Transverse colon (tissue), 4 donors: ENCODE measurements around the gene TMEM88.

Experiments used
- POLR2A ChIP-seq: fragments of 450-650 bp; IDR thresholded peaks from one replicate; pipeline ENCODE4 v1.6.1; 2016; ENCODE audit warnings: antibody characterized with exemption, mild to moderate bottlenecking, moderate library complexity
- POLR2AphosphoS5 ChIP-seq, 3 donors: sonication (generic); formaldehyde crosslinking; IDR thresholded peaks; one replicate each; pipeline ENCODE4 v1.6.1; 2016; ENCODE audit warnings: antibody characterized with exemption in 3 of 3
- TF ChIP-seq, protein P1 (sequence below), 5 experiments: fragments of 200-600 bp in 3 of 5; fragments of 450-650 bp in 2 of 5; sonication (generic) in 3 of 5; IDR thresholded peaks; 1 replicate in 2 of 5; 2 replicates in 3 of 5; pipeline ENCODE4 v1.5.1; 2016 to 2017; ENCODE audit warnings: antibody characterized with exemption in 5 of 5, inconsistent platforms in 3 of 5, mild to moderate bottlenecking in 2 of 5, moderate library complexity in 1 of 5

DNA sequence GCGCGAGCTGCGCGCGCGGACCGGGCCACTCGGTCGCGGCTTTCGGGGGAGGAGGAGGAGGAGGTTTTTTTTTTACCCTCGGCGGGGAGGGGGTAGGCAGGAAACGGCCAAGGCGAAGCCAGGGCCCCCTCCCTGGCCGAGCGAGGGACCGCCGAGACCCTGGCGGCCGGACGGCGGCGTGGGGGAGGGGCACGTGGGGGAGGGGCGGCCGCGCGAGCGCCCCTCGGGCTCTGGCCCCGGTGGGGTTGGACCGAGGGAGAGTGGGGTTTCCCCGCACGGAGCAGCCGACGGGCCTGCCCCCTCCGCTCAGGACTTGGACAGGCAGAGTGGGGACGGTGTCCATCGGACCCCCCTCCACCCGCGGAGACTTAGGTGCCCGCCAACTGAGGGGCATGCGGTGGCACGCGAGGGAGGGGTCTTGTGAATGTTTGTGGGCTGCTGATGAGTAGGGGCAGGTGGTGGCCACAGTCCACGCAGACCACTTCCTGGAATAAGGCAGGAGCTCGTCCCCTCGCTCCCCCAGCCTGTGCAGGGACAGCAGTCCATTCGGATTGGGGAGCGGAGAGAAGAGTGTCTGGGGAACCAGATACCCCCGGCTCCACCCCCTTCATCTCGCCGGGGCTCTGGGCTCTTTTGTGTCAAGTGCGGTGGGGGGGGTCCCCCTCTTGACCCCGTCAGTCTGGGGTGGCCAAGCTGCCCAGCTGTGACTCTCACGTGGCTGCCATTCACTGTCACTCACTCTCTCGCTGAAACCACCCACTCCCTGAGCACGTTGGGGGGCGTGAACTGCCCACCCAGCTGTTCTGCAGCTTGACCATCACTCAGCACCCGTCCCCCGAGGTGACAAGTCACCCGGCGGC, 30.7 kb downstream of the TMEM88 start:
- TF ChIP-seq, protein P1, sequence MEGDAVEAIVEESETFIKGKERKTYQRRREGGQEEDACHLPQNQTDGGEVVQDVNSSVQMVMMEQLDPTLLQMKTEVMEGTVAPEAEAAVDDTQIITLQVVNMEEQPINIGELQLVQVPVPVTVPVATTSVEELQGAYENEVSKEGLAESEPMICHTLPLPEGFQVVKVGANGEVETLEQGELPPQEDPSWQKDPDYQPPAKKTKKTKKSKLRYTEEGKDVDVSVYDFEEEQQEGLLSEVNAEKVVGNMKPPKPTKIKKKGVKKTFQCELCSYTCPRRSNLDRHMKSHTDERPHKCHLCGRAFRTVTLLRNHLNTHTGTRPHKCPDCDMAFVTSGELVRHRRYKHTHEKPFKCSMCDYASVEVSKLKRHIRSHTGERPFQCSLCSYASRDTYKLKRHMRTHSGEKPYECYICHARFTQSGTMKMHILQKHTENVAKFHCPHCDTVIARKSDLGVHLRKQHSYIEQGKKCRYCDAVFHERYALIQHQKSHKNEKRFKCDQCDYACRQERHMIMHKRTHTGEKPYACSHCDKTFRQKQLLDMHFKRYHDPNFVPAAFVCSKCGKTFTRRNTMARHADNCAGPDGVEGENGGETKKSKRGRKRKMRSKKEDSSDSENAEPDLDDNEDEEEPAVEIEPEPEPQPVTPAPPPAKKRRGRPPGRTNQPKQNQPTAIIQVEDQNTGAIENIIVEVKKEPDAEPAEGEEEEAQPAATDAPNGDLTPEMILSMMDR (IDR thresholded peaks at IDR 0.05), result peak in 1 of 5 experiments; percentile 4
- TF ChIP-seq POLR2A (no peak), POLR2AphosphoS5 (IDR thresholded peaks at IDR 0.05) (peak in 1 of 3 donors; percentile 9)
